A549 (cell line): ENCODE results near the gene TMEM60.

Experiments
- CTCF ChIP-seq: fragments of >200 bp; sonication (Bioruptor Twin); formaldehyde crosslinking; IDR thresholded peaks from 3 replicates; pipeline ENCODE4 v1.5.1; 2016
- POLR2A ChIP-seq: IDR thresholded peaks from 2 replicates; pipeline ENCODE4 v1.6.1; 2012; ENCODE audit warnings: mild to moderate bottlenecking, low read length

GRCh38 chr7:77811516-77812289 lies 13.5 kb upstream of the TMEM60 start:
- TF ChIP-seq CTCF (no peak), POLR2A (no peak)
